GM23338 (cell line): ENCODE data around the gene CT47C1.
"Not testable (repeated sequence)": the region's sequence is repeated elsewhere in the genome, so short reads cannot be mapped to it uniquely, and the experiment has no call there.

ENCODE experiments used
- CREB1 ChIP-seq: fragments of 250-450 bp; sonication (Bioruptor Pico); IDR thresholded peaks from 2 replicates; pipeline ENCODE4 v1.5.0; 2020; ENCODE audit warnings: low read depth, mild to moderate bottlenecking, moderate library complexity
- CTCF ChIP-seq, 2 experiments: fragments of 200-600 bp in 1 of 2; sonication (generic) in 1 of 2; conservative IDR thresholded peaks; 2 replicates each; pipeline versions ENCODE4 v1.5.1 to v1.6.1; 2016 to 2017; ENCODE audit warnings: antibody characterized with exemption in 2 of 2, low read depth in 2 of 2, mild to moderate bottlenecking in 2 of 2, moderate library complexity in 1 of 2
- EZH2 ChIP-seq: fragments of 200-600 bp; sonication (generic); IDR thresholded peaks from one replicate; pipeline ENCODE4 v1.8.0; 2017; ENCODE audit warnings: antibody characterized with exemption, mild to moderate bottlenecking, low read depth; ENCODE audit not compliant: unreplicated experiment
- EZH2phosphoT487 ChIP-seq: fragments of 200-600 bp; sonication (generic); IDR thresholded peaks from one replicate; pipeline ENCODE4 v1.8.1; 2018; ENCODE audit warnings: antibody characterized with exemption; ENCODE audit not compliant: unreplicated experiment
- JUNB ChIP-seq: IDR thresholded peaks from one replicate; pipeline ENCODE4 v1.6.1; 2016; ENCODE audit warnings: antibody characterized with exemption; ENCODE audit not compliant: unreplicated experiment
- POLR2AphosphoS5 ChIP-seq: IDR thresholded peaks from 2 replicates; pipeline ENCODE4 v1.6.1; 2016; ENCODE audit warnings: antibody characterized with exemption, low read depth
- REST ChIP-seq: IDR thresholded peaks from one replicate; pipeline ENCODE4 v1.6.1; 2018; ENCODE audit warnings: antibody characterized with exemption; ENCODE audit not compliant: unreplicated experiment
- ZNF462 ChIP-seq: fragments of 250-450 bp; sonication (Bioruptor Pico); IDR thresholded peaks from 2 replicates; pipeline ENCODE4 v1.5.0; 2020; ENCODE audit warnings: mild to moderate bottlenecking, moderate library complexity

- not testable (repeated sequence) for TF ChIP-seq POLR2AphosphoS5; CTCF (conservative IDR thresholded peaks at IDR 0.05; ENCODE audit: low read depth in 2 of 2); EZH2; CREB1 (CRISPR knock-in tag); REST; JUNB; EZH2phosphoT487; ZNF462 (CRISPR knock-in tag)
Measured at GRCh38 chrX:119026344-119026743, 46.4 kb upstream of the CT47C1 start.
